ENCODE measurements around the gene LRRC49. TPM values are rescaled to one million over a fixed set of nuclear protein-coding genes. Genes with fewer than 3 reads are reported as not detected.

Gene LRRC49
- total RNA-seq, 2 donors from 2014 or later, result 23.4 to 35.3 TPM

GRCh38 chr15:71051539-71051938 is 158.9 kb downstream of the LRRC49 start:
- no peak for TF ChIP-seq CTCF (IDR thresholded peaks at IDR 0.05)
- no peak overlapping the region for H3K4me3 ChIP-seq
- H3K27me3 ChIP-seq, result no peaks in the 10 kb centered on the region
- H3K27ac ChIP-seq, result no peak overlapping the region
- H3K36me3 ChIP-seq, result peaks cover 15% of the 10 kb centered on the region
- no peak for DNase-seq (ENCODE audit: low spot score)
- no peaks in the 10 kb centered on the region for H3K4me1 ChIP-seq
- H3K9me3 ChIP-seq, result no peaks in the 10 kb centered on the region

GRCh38 chr15:71052356-71052755 is 159.7 kb downstream of the LRRC49 start:
- DNase-seq (ENCODE audit: low spot score), result no peak
- peaks cover 0 to 4% of the 10 kb centered on the region in 2 donors for H3K9me3 ChIP-seq
- H3K27ac ChIP-seq, result no peak overlapping the region
- H3K36me3 ChIP-seq, result peaks cover 15% of the 10 kb centered on the region
- H3K4me1 ChIP-seq, result no peaks in the 10 kb centered on the region
- no peak overlapping the region for H3K4me3 ChIP-seq
- no peak for TF ChIP-seq CTCF (IDR thresholded peaks at IDR 0.05)
- H3K27me3 ChIP-seq, result no peaks in the 10 kb centered on the region

DNA sequence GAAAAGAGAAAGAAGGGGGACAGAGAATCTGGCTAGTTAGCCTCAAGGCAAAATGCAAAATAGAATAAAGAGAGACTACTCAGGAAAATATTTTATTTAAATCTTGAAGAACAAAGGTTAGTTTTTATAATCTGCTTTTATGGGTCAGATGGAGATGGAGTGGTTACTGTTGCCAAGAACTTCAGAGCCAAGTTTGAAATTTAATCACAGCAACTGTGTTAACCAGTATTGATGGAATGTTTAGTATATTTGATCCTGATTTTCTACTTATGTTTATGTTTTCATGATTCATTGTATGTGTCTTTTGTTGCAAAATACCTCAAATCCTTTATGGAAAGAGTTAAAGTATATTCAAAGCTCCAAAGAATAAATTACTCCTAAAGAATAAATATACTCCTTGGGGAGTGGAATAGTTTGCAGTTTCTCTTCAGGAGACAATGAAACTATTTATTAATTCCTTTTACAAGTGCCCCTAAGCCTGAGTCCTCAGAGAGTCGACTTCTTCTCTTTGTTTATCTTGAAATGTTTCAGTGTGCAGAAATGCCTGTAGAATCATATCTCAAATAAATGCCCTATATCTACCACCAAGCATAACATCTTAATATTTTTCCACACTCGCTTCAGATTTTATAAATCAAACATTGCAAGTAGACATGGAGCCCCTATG is 161.8 kb downstream of the LRRC49 start:
- Histone ChIP-seq H3K27ac (no peak overlapping the region), H3K27me3 (no peaks in the 10 kb centered on the region), H3K4me3 (no peak overlapping the region), H3K9me3 (peaks cover 0 to 8% of the 10 kb centered on the region in 2 donors), H3K4me1 (no peaks in the 10 kb centered on the region), H3K36me3 (peaks cover 13% of the 10 kb centered on the region)
- no peak for DNase-seq (ENCODE audit: low spot score)
- TF ChIP-seq CTCF (IDR thresholded peaks at IDR 0.05), result no peak

- Histone ChIP-seq H3K36me3 (peaks cover 2% of the 10 kb centered on the region), H3K4me1 (no peaks in the 10 kb centered on the region), H3K27me3 (no peaks in the 10 kb centered on the region), H3K4me3 (no peak overlapping the region), H3K9me3 (peaks cover 0 to 8% of the 10 kb centered on the region in 2 donors), H3K27ac (no peak overlapping the region)
- TF ChIP-seq CTCF (IDR thresholded peaks at IDR 0.05), result no peak
- DNase-seq (ENCODE audit: low spot score), result no peak
Measured at GRCh38 chr15:71055461-71055860, 162.8 kb downstream of the LRRC49 start.

DNA sequence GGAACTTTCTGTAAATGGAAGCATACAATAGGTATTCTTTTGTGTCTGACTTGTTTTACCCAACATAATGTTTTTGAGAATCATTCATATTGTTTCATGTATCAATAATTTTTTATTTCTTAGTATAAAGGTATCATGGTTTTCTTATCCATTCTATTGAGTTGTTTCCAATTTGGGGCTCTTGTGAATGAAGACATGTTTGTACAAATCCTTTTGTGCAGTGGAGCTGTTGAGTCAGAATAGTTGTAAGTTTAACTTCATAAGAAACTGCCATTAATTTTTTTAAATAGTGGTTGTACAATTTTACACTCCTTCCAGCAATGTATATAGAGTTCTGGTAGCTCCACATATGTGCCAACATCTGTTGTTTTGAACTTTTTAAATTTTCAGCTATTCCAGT is 163.5 kb downstream of the LRRC49 start:
- Histone ChIP-seq H3K27ac (no peak overlapping the region), H3K36me3 (no peaks in the 10 kb centered on the region), H3K4me1 (no peaks in the 10 kb centered on the region), H3K27me3 (no peaks in the 10 kb centered on the region), H3K9me3 (peaks cover 0 to 8% of the 10 kb centered on the region in 2 donors), H3K4me3 (no peak overlapping the region)
- no peak for DNase-seq (ENCODE audit: low spot score)
- no peak for TF ChIP-seq CTCF (IDR thresholded peaks at IDR 0.05)

DNA sequence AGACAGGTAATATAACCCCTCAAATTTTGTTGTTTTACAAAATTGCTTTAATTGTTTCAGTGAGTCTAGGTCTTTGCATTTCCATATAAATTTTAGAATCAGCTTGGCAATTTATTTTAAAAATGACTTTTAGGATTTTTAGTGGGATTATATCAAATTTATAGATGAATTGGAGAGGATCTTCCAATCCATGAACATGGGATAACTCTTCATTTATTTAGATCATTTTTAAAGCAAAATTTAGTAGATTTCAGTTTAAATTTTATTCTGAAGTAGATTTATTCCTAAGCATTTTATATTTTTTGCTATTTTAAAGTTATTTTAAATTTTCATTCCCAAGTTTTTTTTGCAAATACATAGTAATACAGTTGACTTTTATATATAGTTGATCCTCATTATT is 164.5 kb downstream of the LRRC49 start:
- no peak for TF ChIP-seq CTCF (IDR thresholded peaks at IDR 0.05)
- no peaks in the 10 kb centered on the region for H3K4me1 ChIP-seq
- DNase-seq (ENCODE audit: low spot score), result no peak

More for the DNA sequence above, 164.5 kb downstream of the LRRC49 start:
- H3K36me3 ChIP-seq, result no peaks in the 10 kb centered on the region
- H3K9me3 ChIP-seq, result peaks cover 0 to 8% of the 10 kb centered on the region in 2 donors
- H3K4me3 ChIP-seq, result no peak overlapping the region
- no peak overlapping the region for H3K27ac ChIP-seq
- no peaks in the 10 kb centered on the region for H3K27me3 ChIP-seq

Data from right atrium auricular region (tissue), 2 donors.